WERI-Rb-1 (cell line): ENCODE measurements around the gene TIAL1.
"Not testable (repeated sequence)": the region's sequence is repeated elsewhere in the genome, so short reads cannot be mapped to it uniquely, and the experiment has no call there.

Source experiments
- DNase-seq: peaks from one replicate; pipeline ENCODE4 v3.0.0-alpha.2; 2020
- H3K27ac ChIP-seq: fragments of 250-450 bp; sonication (Bioruptor Pico); 2 replicates; pipeline ENCODE4 v1.5.1; 2020; ENCODE audit warnings: mild to moderate bottlenecking, moderate library complexity
- H3K27me3 ChIP-seq: fragments of 250-450 bp; sonication (Bioruptor Pico); 2 replicates; pipeline ENCODE4 v1.5.1; 2021; ENCODE audit warnings: mild to moderate bottlenecking, low read depth, moderate library complexity; ENCODE audit not compliant: insufficient read depth, severe bottlenecking
- H3K36me3 ChIP-seq: fragments of 250-450 bp; sonication (Bioruptor Pico); 2 replicates; pipeline ENCODE4 v1.5.1; 2020; ENCODE audit warnings: mild to moderate bottlenecking, moderate library complexity
- H3K4me3 ChIP-seq: 2 replicates; pipeline ENCODE4 v1.5.1; 2011; ENCODE audit warnings: low read depth, mild to moderate bottlenecking, control low read depth, low read length
- H3K9me3 ChIP-seq: fragments of 250-450 bp; sonication (Bioruptor Pico); 2 replicates; pipeline ENCODE4 v1.5.1; 2021; ENCODE audit warnings: mild to moderate bottlenecking, moderate library complexity; ENCODE audit not compliant: severe bottlenecking
- CTCF ChIP-seq: IDR thresholded peaks from 2 replicates; pipeline ENCODE4 v1.5.1; 2011; ENCODE audit warnings: low read depth, mild to moderate bottlenecking, control low read depth, inconsistent platforms, low read length

Gene TIAL1

GRCh38 chr10:119533473-119533872 lies 63.3 kb downstream of the TIAL1 start:
- Histone ChIP-seq H3K36me3 (no peaks in the 10 kb centered on the region), H3K27ac (no peak overlapping the region), H3K27me3 (no peaks in the 10 kb centered on the region), H3K9me3 (no peaks in the 10 kb centered on the region), H3K4me3 (no peak overlapping the region)
- no peak for DNase-seq
- TF ChIP-seq CTCF, result no peak

GRCh38 chr10:119532791-119533190 lies 64.0 kb downstream of the TIAL1 start:
- not testable (repeated sequence) for H3K27me3 ChIP-seq, H3K36me3 ChIP-seq, H3K27ac ChIP-seq, H3K4me3 ChIP-seq, DNase-seq, H3K9me3 ChIP-seq

- H3K27ac ChIP-seq, H3K36me3 ChIP-seq, H3K9me3 ChIP-seq, H3K4me3 ChIP-seq, H3K27me3 ChIP-seq, DNase-seq: not testable (repeated sequence)
Measured at GRCh38 chr10:119532251-119532650, 64.5 kb downstream of the TIAL1 start.

GRCh38 chr10:119531067-119531466 lies 65.7 kb downstream of the TIAL1 start:
- Histone ChIP-seq H3K4me3 (no peak overlapping the region), H3K36me3 (no peaks in the 10 kb centered on the region), H3K27ac (no peak overlapping the region), H3K27me3 (no peaks in the 10 kb centered on the region), H3K9me3 (no peaks in the 10 kb centered on the region)
- DNase-seq, result no peak
- TF ChIP-seq CTCF, result no peak

- H3K4me3 ChIP-seq, DNase-seq, H3K27me3 ChIP-seq, H3K27ac ChIP-seq, H3K9me3 ChIP-seq: not testable (repeated sequence)
- H3K36me3 ChIP-seq, result peaks cover 14% of the 10 kb centered on the region
Measured at GRCh38 chr10:119528663-119529237, 68.0 kb downstream of the TIAL1 start.

- TF ChIP-seq CTCF, result peak; percentile 34; the same call in 1 of the 2 replicates
- Histone ChIP-seq H3K36me3 (peaks cover 23% of the 10 kb centered on the region), H3K9me3 (no peaks in the 10 kb centered on the region), H3K27me3 (no peaks in the 10 kb centered on the region), H3K4me3 (no peak overlapping the region), H3K27ac (no peak overlapping the region)
- peak; percentile 29 for DNase-seq
Measured at GRCh38 chr10:119526621-119527592, 69.9 kb downstream of the TIAL1 start.

GRCh38 chr10:119526149-119526548 lies 70.6 kb downstream of the TIAL1 start:
- no peak for DNase-seq
- H3K4me3 ChIP-seq, result no peak overlapping the region
- TF ChIP-seq CTCF, result no peak
- no peaks in the 10 kb centered on the region for H3K9me3 ChIP-seq
- no peaks in the 10 kb centered on the region for H3K27me3 ChIP-seq
- peaks cover 25% of the 10 kb centered on the region for H3K36me3 ChIP-seq
- no peak overlapping the region for H3K27ac ChIP-seq
